ENCODE results near the gene LRIT1.

LRIT1 gene

GRCh38 chr10:84234479-84234878 lies 6.9 kb downstream of the LRIT1 start:
- H3K36me3 Mint-ChIP-seq (ENCODE audit: low read depth) = no peaks in the 10 kb centered on the region
- no peaks in the 10 kb centered on the region for H3K4me1 Mint-ChIP-seq (ENCODE audit: low read depth)
- H3K4me3 Mint-ChIP-seq = no peak overlapping the region
- no peaks in the 10 kb centered on the region for H3K9me3 Mint-ChIP-seq
- peaks cover 8% of the 10 kb centered on the region for H3K27me3 Mint-ChIP-seq
- no peak overlapping the region for H3K27ac Mint-ChIP-seq

- Mint-ChIP-seq H3K4me1 (ENCODE audit: low read depth) (no peaks in the 10 kb centered on the region), H3K27ac (no peak overlapping the region), H3K36me3 (ENCODE audit: low read depth) (no peaks in the 10 kb centered on the region)
These were observed 7.4 kb downstream of the LRIT1 start for GRCh38 chr10:84233940-84234339.

GRCh38 chr10:84232376-84232775 lies 9.0 kb downstream of the LRIT1 start:
- Mint-ChIP-seq H3K9me3 (no peaks in the 10 kb centered on the region), H3K27ac (no peak overlapping the region), H3K36me3 (ENCODE audit: low read depth) (no peaks in the 10 kb centered on the region), H3K4me1 (ENCODE audit: low read depth) (no peaks in the 10 kb centered on the region), H3K4me3 (no peak overlapping the region), H3K27me3 (peaks cover 12% of the 10 kb centered on the region)

More at GRCh38 chr10:84233940-84234339, 7.4 kb downstream of the LRIT1 start:
- Mint-ChIP-seq H3K27me3 (peaks cover 8% of the 10 kb centered on the region), H3K4me3 (no peak overlapping the region), H3K9me3 (no peaks in the 10 kb centered on the region)

- H3K27ac Mint-ChIP-seq = no peak overlapping the region
- H3K4me1 Mint-ChIP-seq (ENCODE audit: low read depth) = no peaks in the 10 kb centered on the region
- H3K36me3 Mint-ChIP-seq (ENCODE audit: low read depth) = no peaks in the 10 kb centered on the region
- H3K27me3 Mint-ChIP-seq = peaks cover 7% of the 10 kb centered on the region
- no peaks in the 10 kb centered on the region for H3K9me3 Mint-ChIP-seq
- H3K4me3 Mint-ChIP-seq = no peak overlapping the region
These were observed 11.0 kb downstream of the LRIT1 start for GRCh38 chr10:84230359-84230758.

- no peak overlapping the region for H3K27ac Mint-ChIP-seq
- no peaks in the 10 kb centered on the region for H3K36me3 Mint-ChIP-seq (ENCODE audit: low read depth)
- H3K27me3 Mint-ChIP-seq = peaks cover 11% of the 10 kb centered on the region
- no peak overlapping the region for H3K4me3 Mint-ChIP-seq
- no peaks in the 10 kb centered on the region for H3K9me3 Mint-ChIP-seq
- no peaks in the 10 kb centered on the region for H3K4me1 Mint-ChIP-seq (ENCODE audit: low read depth)
These were observed 13.5 kb downstream of the LRIT1 start for GRCh38 chr10:84227810-84228209.

- Mint-ChIP-seq H3K4me3 (no peak overlapping the region), H3K27me3 (peaks cover 11% of the 10 kb centered on the region), H3K27ac (no peak overlapping the region), H3K9me3 (no peaks in the 10 kb centered on the region), H3K36me3 (ENCODE audit: low read depth) (no peaks in the 10 kb centered on the region), H3K4me1 (ENCODE audit: low read depth) (no peaks in the 10 kb centered on the region)
These were observed 14.7 kb downstream of the LRIT1 start for GRCh38 chr10:84226616-84227015.

GRCh38 chr10:84225427-84226173 lies 15.7 kb downstream of the LRIT1 start, which contains the start of gene LRIT2:
TSS of gene LRIT2 (minus strand) at chr10:84225544. CDS start at chr10:84225520, 24 bp downstream.
- Mint-ChIP-seq H3K36me3 (ENCODE audit: low read depth) (no peaks in the 10 kb centered on the region), H3K9me3 (no peaks in the 10 kb centered on the region), H3K4me3 (no peak within 1 kb of the TSS), H3K27me3 (peaks cover 11% of the 10 kb centered on the region), H3K27ac (no peak within 1 kb of the TSS), H3K4me1 (ENCODE audit: low read depth) (no peaks in the 10 kb centered on the region)

- no peak overlapping the region for H3K4me3 Mint-ChIP-seq
- peaks cover 11% of the 10 kb centered on the region for H3K27me3 Mint-ChIP-seq
- no peak overlapping the region for H3K27ac Mint-ChIP-seq
- no peaks in the 10 kb centered on the region for H3K36me3 Mint-ChIP-seq (ENCODE audit: low read depth)
- H3K4me1 Mint-ChIP-seq (ENCODE audit: low read depth) = no peaks in the 10 kb centered on the region
- peaks cover 2% of the 10 kb centered on the region for H3K9me3 Mint-ChIP-seq
These were observed 16.8 kb downstream of the LRIT1 start for GRCh38 chr10:84224411-84225028.

GRCh38 chr10:84221916-84222315 lies 19.4 kb downstream of the LRIT1 start:
- Mint-ChIP-seq H3K27ac (no peak overlapping the region), H3K36me3 (ENCODE audit: low read depth) (no peaks in the 10 kb centered on the region), H3K9me3 (peaks cover 6% of the 10 kb centered on the region)

GRCh38 chr10:84217746-84218145 lies 23.6 kb downstream of the LRIT1 start:
- Mint-ChIP-seq H3K4me3 (no peak overlapping the region), H3K27ac (no peak overlapping the region), H3K27me3 (peaks cover 5% of the 10 kb centered on the region), H3K36me3 (ENCODE audit: low read depth) (no peaks in the 10 kb centered on the region), H3K4me1 (ENCODE audit: low read depth) (no peaks in the 10 kb centered on the region), H3K9me3 (peaks cover 6% of the 10 kb centered on the region)

More at GRCh38 chr10:84221916-84222315, 19.4 kb downstream of the LRIT1 start:
- no peak overlapping the region for H3K4me3 Mint-ChIP-seq
- no peaks in the 10 kb centered on the region for H3K4me1 Mint-ChIP-seq (ENCODE audit: low read depth)
- peaks cover 12% of the 10 kb centered on the region for H3K27me3 Mint-ChIP-seq

GRCh38 chr10:84216834-84217233 lies 24.5 kb downstream of the LRIT1 start:
- peaks cover 6% of the 10 kb centered on the region for H3K9me3 Mint-ChIP-seq

GRCh38 chr10:84214612-84215235 lies 26.6 kb downstream of the LRIT1 start:
- Mint-ChIP-seq H3K4me1 (ENCODE audit: low read depth) (no peaks in the 10 kb centered on the region), H3K27ac (no peak overlapping the region), H3K36me3 (ENCODE audit: low read depth) (no peaks in the 10 kb centered on the region), H3K27me3 (peaks cover 5% of the 10 kb centered on the region), H3K9me3 (peaks cover 6% of the 10 kb centered on the region), H3K4me3 (no peak overlapping the region)

More at GRCh38 chr10:84216834-84217233, 24.5 kb downstream of the LRIT1 start:
- no peaks in the 10 kb centered on the region for H3K4me1 Mint-ChIP-seq (ENCODE audit: low read depth)
- no peak overlapping the region for H3K4me3 Mint-ChIP-seq
- H3K36me3 Mint-ChIP-seq (ENCODE audit: low read depth) = no peaks in the 10 kb centered on the region
- H3K27me3 Mint-ChIP-seq = peaks cover 5% of the 10 kb centered on the region
- no peak overlapping the region for H3K27ac Mint-ChIP-seq

GRCh38 chr10:84214046-84214572 lies 27.2 kb downstream of the LRIT1 start:
- no peak overlapping the region for H3K27ac Mint-ChIP-seq
- peaks cover under 1% of the 10 kb centered on the region for H3K9me3 Mint-ChIP-seq
- no peaks in the 10 kb centered on the region for H3K27me3 Mint-ChIP-seq
- no peaks in the 10 kb centered on the region for H3K4me1 Mint-ChIP-seq (ENCODE audit: low read depth)
- no peaks in the 10 kb centered on the region for H3K36me3 Mint-ChIP-seq (ENCODE audit: low read depth)
- no peak overlapping the region for H3K4me3 Mint-ChIP-seq

- no peak overlapping the region for H3K27ac Mint-ChIP-seq
- H3K27me3 Mint-ChIP-seq = peaks cover 3% of the 10 kb centered on the region
- H3K4me3 Mint-ChIP-seq = no peak overlapping the region
These were observed 28.3 kb downstream of the LRIT1 start for GRCh38 chr10:84213076-84213475.

GRCh38 chr10:84212014-84212413 lies 29.3 kb downstream of the LRIT1 start:
- H3K27me3 Mint-ChIP-seq = peaks cover 3% of the 10 kb centered on the region
- H3K27ac Mint-ChIP-seq = no peak overlapping the region
- no peak overlapping the region for H3K4me3 Mint-ChIP-seq
- H3K9me3 Mint-ChIP-seq = no peaks in the 10 kb centered on the region
- H3K4me1 Mint-ChIP-seq (ENCODE audit: low read depth) = no peaks in the 10 kb centered on the region
- no peaks in the 10 kb centered on the region for H3K36me3 Mint-ChIP-seq (ENCODE audit: low read depth)

More at GRCh38 chr10:84213076-84213475, 28.3 kb downstream of the LRIT1 start:
- Mint-ChIP-seq H3K36me3 (ENCODE audit: low read depth) (no peaks in the 10 kb centered on the region), H3K9me3 (no peaks in the 10 kb centered on the region), H3K4me1 (ENCODE audit: low read depth) (no peaks in the 10 kb centered on the region)

Data from stimulated activated naive CD8-positive, alpha-beta T cell treated with anti-CD3 and anti-CD28 coated beads, Interleukin-15, Interleukin-2, amounts not matched to agents 100 ng/mL and 50 ng/mL, for 24 hours (primary cell).